Stimulated activated CD4-positive, alpha-beta T cell treated with anti-CD3 and anti-CD28 coated beads, Interleukin-15, amount 100 ng/mL, for 1 hour (primary cell): ENCODE data around the gene LYST.
"Not testable (repeated sequence)": the region's sequence is repeated elsewhere in the genome, so short reads cannot be mapped to it uniquely, and the experiment has no call there.

Experiments used
- DNase-seq, 2 donors: peaks; one replicate each; pipeline ENCODE4 v3.0.0-alpha.2; 2020; ENCODE audit warnings: low read depth in 1 of 2, low spot score in 1 of 2

The LYST gene

DNA sequence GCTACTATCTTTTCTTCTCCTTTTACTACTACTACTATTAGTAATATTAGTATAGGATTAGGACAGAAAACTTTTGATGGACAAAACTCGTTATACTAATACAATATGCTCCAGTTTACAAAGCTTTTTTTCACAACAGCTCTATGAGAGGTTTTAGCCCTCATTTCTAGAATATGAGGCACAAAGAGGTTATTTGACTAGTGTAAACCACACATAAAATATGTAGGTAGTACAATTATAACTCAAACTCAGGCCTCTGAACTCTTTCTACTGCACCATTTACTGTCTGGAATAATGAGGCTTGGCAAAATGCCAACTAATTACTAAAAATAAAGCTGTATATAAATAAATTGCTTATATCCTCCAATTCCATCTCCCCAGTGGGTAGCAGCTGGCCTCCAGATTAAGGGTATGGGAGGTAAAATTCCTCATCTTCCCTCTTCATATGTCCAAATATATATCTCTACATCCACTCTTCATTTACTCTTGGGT lies 99.9 kb downstream of the LYST start:
- no peak for DNase-seq

- DNase-seq: no peak
Measured at GRCh38 chr1:235763962-235764361, 102.7 kb downstream of the LYST start.

DNA sequence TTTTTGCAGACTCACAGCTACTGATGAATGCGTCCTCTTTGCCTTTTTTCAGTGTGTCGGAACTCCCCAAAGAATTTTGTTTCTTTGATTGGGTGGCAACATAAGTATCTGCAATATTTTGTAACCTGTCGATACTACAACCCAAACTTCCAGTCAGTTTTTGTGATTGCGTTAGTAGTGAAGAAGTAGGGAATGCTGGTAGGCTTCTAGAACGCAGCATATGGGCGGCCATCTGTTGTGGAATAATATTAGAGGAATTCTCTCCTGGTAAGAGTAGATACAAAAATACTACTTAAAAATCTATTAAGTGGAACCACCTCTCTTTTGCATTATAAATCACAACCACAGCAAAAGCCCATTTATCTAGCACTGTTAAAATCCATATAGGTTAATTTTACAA lies 107.4 kb downstream of the LYST start:
- no peak for DNase-seq

DNA sequence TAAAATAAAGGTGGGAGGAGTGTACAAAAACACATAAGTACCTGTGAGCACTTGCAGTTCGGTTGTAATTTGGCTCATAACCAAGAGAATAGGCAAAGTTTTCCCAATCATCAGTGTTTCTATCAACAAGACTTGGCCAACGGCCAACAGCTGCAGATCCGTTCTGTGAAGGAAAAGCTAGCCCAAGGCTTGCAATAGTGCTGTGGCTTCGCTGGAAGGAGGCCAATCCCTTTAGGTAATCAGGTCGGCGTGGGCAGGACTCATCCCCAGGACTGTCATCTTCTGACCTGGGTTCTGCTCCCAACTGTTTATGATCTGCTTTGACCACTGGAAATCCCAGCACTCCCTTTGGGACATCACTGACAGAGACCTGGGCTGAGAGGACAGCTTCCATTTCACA lies 107.8 kb downstream of the LYST start:
- no peak for DNase-seq

DNA sequence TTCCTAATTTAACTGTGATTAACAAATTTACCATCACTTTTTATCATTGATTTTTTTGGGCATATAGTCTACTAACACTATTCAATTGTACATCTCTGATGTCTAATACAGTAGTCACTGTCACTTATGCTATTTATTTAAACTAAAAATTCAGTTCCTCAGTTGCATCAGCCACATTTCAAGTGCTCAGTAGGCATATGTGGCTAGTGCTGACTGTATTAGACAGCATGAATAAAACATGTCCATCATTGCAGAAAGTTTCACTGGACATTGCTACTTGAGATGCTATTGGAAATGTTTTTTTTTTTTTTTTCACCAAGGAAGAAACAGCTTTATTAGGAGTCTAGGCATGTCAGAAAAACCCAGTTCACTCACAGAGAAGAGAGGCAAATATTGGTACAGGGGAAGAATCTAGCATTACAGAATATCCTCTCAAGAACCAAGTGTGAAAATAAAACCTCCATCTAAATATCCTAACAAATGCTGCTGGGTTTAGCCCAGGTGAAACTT lies 109.1 kb downstream of the LYST start:
- DNase-seq: no peak

GRCh38 chr1:235754186-235754585 lies 112.5 kb downstream of the LYST start:
- DNase-seq: not testable (repeated sequence)

DNA sequence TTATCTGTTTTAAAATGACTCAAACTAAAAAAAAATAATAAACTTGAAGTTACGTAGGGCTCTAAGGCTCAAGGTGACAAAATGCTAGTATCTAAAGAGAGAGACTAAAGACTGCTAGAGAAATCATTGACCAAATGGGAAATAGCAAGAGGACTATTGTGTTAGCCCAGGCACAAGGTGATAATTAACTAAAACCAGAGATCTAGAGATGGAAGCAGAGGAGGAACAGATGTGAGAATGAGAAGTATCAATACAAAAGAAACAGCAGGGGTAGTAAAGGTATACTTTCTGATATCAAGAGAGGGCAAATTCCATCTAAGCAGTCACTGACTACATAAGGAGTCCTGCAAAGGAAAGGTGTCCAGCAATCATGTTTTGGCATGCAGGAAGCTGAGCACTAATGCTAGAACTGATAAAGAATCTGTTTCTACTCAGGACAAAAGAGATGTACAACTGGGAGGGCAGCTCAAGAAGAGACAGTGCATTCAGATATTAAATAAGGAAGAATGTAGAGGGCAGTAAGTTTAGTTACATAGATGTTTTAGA lies 116.9 kb downstream of the LYST start:
- no peak for DNase-seq

GRCh38 chr1:235748747-235749146 lies 118.0 kb downstream of the LYST start:
- DNase-seq: no peak

DNA sequence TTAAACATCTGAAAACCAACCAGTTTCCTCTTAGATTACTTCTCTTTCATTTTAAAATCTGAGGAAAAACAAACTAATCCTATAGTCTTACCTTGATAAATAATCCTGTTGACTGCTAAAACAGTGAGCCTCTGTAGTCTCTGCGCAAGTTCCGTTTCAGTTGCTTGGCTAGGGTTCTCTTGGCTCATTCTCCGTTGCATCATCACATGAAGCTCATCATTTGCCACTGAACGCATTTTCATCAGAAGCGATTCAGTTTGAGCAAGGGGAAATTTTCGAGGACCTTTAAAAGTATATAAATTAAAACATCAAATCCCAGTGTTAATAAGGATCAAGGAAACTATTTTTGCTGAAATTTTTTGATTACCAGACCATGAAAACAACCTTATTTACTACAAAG lies 120.5 kb downstream of the LYST start:
- DNase-seq: no peak

DNA sequence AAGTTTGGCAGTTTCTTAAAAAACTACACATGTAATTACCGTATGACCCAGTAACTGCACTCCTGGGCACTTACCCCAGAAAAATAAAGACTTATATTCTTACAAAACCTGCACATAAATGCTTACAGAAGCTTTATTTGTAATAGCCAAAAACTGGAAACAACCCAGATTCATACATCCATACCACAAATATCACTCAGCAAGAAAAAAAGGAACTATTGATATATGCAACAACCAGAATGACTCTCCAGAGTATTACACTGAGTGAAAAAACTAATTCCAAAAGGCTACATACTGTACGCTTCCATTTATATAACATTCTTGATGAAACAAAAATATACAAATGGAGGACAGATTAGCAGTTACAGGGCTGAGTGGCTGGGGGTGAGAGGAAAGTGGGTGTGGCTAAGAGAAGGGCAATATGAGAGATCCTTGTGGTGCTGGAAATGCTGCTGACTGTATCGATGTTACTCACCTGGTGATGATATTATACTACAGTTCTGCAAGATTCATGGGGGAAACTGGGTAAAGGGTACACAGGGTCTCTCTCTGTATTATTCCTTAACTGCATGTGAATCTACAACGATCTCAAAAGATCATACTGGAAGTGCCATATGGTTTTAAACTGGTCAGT lies 121.1 kb downstream of the LYST start:
- DNase-seq: no peak

GRCh38 chr1:235742914-235743599 lies 123.6 kb downstream of the LYST start:
- DNase-seq: no peak

DNA sequence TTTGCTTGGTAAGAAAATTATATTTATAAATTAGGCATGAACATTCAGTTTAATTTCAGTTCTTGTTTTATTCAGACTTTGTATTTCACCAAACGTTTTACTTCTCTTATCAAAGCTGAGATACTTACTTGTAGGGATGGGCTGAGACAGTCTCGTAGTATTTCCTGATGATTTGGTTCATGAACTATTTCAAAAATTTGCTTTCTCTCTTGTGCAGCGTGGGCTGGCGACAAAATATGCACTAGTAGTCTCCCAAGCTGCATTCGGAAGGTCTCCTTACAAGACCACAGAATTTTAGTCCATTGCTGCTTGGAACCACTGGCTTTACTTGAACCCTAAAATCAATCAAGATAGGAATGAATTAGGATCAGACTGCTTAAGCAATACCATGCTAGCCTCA lies 125.4 kb downstream of the LYST start:
- DNase-seq: no peak

DNA sequence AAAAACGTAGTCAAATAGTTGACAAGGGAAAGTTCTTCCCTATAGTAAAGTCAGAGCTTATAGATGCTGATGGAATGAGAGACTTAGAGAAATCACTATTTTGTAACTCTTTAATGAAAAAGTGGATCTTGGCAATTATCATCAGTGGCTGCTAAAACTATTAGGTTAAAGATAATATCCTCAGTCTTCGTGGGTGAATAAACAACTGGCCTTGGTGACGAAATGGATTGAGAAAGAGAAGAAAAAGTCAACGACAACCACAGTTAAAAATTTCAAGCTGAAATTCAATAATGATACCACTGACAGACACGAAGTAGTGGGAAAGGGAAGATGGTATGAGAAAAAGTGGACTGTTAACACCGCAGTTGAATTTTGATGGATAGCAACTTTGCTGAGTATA lies 127.1 kb downstream of the LYST start:
- DNase-seq: no peak

GRCh38 chr1:235739124-235739523 lies 127.6 kb downstream of the LYST start:
- DNase-seq: no peak

- DNase-seq: no peak
Measured at GRCh38 chr1:235737751-235738150, 129.0 kb downstream of the LYST start.

DNA sequence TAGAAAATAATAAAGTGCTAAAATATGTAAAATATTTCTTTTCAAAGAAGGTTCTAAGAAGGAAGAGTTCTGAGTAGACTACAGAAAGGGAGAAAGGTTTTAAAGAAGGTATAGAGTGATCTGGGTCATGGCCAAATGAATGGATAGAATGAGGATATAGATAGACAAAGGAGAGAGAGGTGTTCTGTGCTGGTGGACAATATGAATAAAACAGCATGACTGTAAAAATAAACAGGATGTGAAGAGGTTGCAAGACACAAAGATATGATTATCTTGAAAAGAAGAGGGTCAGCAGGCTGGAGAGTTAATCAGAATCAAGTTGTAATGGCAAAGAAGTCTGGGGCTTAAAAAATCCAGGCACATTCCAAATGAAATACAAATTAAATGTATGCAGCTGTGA lies 130.4 kb downstream of the LYST start:
- DNase-seq: no peak

- DNase-seq: no peak
Measured at GRCh38 chr1:235735621-235736020, 131.1 kb downstream of the LYST start.

DNA sequence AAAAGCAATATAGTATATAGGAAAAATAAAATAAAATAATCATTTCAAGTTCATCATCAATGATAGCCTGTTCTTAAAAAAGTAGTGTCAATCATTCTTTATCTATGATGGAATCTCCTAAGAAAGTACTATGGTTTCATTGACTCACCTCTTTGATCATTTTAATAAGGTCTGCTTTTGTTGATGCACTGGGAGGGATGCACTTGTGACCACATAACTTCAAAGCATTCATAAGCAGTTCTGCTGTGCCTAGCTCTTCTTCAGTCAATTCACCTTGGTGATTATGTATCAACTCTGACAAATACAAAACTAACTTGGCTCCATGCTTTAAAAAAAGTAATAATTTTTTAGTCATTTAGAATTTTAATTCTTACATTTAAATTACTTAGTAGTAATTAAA lies 132.4 kb downstream of the LYST start:
- no peak for DNase-seq

- DNase-seq: no peak
Measured at GRCh38 chr1:235730007-235730406, 136.7 kb downstream of the LYST start.

DNA sequence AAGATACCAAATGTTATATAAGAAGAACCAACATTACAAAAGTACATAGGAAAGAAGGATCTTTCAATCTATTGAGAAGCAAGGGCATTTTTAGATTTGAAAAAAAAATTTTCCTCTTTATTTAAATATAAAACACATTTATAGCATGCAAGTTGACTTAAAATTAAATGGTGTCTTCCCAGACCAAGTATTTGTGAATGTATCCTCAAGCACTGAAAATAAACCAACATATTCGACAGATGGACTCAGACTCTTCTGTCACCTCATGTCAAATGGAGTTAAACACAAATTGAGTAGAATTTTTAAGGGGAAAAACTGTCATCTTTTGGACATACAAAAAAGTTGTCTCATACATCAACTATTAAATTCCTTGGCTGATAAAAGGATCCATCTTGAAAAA lies 140.1 kb downstream of the LYST start:
- no peak for DNase-seq

- DNase-seq: no peak
Measured at GRCh38 chr1:235725434-235725833, 141.3 kb downstream of the LYST start.

DNA sequence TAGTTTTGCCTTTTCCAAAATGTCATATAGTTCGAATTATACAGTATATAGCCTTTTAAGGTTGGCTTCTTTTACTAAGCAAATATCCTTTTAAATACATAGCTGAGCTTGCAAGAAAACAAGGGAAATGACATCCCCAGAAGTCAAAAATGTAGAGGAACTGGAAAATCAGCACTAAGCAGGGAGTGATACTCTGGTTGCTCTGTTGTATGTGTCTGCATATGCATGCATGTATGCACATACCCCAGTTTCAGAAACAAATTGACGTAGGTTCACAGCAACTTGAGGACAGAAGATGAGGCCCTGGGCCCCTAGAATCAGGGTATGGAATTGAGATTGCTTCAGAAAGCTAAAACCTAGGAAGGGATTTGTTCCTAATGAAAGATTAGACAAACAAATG lies 142.0 kb downstream of the LYST start:
- no peak for DNase-seq
